Measurements from ENCODE around the gene PARD6A.

DNA sequence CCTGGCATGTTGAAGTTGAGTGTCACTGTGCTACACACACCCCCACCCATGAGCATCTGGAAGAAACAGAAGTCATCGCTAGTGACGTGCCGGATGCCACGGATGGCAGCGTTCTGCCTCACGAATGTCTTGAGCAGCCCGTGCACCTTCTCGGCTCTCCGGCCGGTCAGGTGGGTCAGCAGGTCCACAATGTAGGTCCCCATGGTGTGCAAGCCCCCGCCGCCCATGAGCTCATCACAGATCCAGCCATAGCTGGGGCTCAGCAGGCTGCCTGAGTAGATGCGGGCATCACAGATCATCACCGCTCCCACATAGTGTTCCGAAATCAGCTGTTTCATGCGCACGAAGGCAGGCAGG lies 14.8 kb downstream of the PARD6A start:
- TF ChIP-seq, protein P1, sequence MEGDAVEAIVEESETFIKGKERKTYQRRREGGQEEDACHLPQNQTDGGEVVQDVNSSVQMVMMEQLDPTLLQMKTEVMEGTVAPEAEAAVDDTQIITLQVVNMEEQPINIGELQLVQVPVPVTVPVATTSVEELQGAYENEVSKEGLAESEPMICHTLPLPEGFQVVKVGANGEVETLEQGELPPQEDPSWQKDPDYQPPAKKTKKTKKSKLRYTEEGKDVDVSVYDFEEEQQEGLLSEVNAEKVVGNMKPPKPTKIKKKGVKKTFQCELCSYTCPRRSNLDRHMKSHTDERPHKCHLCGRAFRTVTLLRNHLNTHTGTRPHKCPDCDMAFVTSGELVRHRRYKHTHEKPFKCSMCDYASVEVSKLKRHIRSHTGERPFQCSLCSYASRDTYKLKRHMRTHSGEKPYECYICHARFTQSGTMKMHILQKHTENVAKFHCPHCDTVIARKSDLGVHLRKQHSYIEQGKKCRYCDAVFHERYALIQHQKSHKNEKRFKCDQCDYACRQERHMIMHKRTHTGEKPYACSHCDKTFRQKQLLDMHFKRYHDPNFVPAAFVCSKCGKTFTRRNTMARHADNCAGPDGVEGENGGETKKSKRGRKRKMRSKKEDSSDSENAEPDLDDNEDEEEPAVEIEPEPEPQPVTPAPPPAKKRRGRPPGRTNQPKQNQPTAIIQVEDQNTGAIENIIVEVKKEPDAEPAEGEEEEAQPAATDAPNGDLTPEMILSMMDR (IDR thresholded peaks at IDR 0.05; ENCODE audit: low read depth, low read length) = no peak
- TF ChIP-seq POLR2A (IDR thresholded peaks at IDR 0.05; ENCODE audit: extremely low read depth, insufficient read length) = no peak
- no peak for TF ChIP-seq MYC (IDR thresholded peaks at IDR 0.05; ENCODE audit: low read depth, low read length)

Measured in NB4 (cell line).